Lower leg skin (tissue), 4 donors: ENCODE results near the gene PDXK. TPM values are rescaled to one million over a fixed set of nuclear protein-coding genes. Genes with fewer than 3 reads are reported as not detected.
"Not testable (repeated sequence)": the region's sequence is repeated elsewhere in the genome, so short reads cannot be mapped to it uniquely, and the experiment has no call there.

Experiments
- DNase-seq, 2 donors: peaks; one replicate each; pipeline ENCODE4 v3.0.0-alpha.2; 2019; ENCODE audit warnings: low spot score in 2 of 2
- H3K4me3 ChIP-seq: fragments of 200-600 bp; sonication (generic); 2 replicates; pipeline ENCODE4 v1.5.1; 2017; ENCODE audit warnings: mild to moderate bottlenecking, low read depth; ENCODE audit not compliant: poor library complexity, severe bottlenecking
- POLR2A ChIP-seq, 2 donors: fragments of 450-650 bp; IDR thresholded peaks; one replicate each; pipeline ENCODE4 v1.6.1; 2016 to 2017; ENCODE audit warnings: antibody characterized with exemption in 2 of 2, mild to moderate bottlenecking in 1 of 2, moderate library complexity in 1 of 2
- WGBS, 2 donors: methylation state at CpG; one replicate each; pipeline ENCODE4 v1.1.5; 2018; 5-methylcytosine and 5-hydroxymethylcytosine counted together
- intact Hi-C: fragments of 100-400 bp; cut with DNase I; formaldehyde crosslinking; loops from one replicate; pipeline ENCODE4 v1.15.0; 2023; ENCODE audit warnings: low total_unique reads
- total RNA-seq, 4 donors: library from RNA; depleted of rRNA; stranded (reverse); fragments of >200 nt; gene quantifications; one replicate each; pipeline ENCODE4 v1.1.0, GENCODE V29; 2016
- TF ChIP-seq, protein P1 (sequence below), 3 donors: fragments of 450-650 bp; IDR thresholded peaks; one replicate each; pipeline ENCODE4 v1.5.1; 2016; ENCODE audit warnings: antibody characterized with exemption in 3 of 3, mild to moderate bottlenecking in 3 of 3, moderate library complexity in 2 of 3

The PDXK gene
- total RNA-seq: 10 to 100 TPM; 19.5 to 55.6 (median 42.1) TPM

DNA sequence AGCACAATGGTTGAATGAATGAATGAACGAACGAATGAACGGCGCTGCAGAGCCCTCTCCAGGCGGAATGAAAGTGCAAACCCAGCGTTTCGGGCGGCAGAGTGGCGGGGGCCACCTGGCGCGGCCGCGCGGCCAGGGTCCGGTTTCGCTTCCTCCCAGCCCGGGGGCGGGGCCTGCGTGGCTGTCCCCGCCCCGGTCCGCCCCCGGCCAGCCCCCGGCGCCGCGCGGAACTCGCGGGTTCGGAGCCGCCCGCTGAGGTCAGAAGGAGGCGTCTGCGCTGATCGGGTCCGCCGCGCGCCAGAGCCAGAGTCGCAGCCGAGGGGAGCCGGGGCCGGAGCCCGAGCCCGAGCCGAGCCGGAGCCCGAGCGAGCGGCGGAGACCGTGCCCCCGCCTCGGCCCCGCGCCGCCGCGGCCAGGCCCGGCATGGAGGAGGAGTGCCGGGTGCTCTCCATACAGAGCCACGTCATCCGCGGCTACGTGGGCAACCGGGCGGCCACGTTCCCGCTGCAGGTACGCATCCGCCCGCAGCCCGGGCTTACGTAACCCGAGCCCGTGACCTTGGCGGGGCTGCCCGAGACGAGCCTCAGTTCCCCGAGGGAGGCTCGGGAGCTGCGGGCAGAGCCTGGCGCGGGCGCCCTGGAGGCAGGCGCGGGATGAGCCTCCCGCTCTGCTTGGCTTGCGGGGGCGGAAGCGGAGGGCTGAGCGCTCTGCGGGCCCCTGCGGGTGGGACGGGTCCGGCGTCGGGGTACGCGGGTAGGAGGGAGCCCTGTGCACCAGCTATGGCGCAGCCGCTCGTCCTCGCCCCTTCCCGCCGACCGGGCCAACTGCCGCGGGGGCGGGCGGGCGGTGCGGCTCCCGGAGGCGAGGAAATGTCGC is at the start of gene PDXK:
PDXK (plus strand) TSS at position 258 of the 876 bp plus-strand sequence; CDS start at position 424, 166 bp downstream.
- intact Hi-C loops: no loop called here
- TF ChIP-seq, protein P1, sequence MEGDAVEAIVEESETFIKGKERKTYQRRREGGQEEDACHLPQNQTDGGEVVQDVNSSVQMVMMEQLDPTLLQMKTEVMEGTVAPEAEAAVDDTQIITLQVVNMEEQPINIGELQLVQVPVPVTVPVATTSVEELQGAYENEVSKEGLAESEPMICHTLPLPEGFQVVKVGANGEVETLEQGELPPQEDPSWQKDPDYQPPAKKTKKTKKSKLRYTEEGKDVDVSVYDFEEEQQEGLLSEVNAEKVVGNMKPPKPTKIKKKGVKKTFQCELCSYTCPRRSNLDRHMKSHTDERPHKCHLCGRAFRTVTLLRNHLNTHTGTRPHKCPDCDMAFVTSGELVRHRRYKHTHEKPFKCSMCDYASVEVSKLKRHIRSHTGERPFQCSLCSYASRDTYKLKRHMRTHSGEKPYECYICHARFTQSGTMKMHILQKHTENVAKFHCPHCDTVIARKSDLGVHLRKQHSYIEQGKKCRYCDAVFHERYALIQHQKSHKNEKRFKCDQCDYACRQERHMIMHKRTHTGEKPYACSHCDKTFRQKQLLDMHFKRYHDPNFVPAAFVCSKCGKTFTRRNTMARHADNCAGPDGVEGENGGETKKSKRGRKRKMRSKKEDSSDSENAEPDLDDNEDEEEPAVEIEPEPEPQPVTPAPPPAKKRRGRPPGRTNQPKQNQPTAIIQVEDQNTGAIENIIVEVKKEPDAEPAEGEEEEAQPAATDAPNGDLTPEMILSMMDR (IDR thresholded peaks at IDR 0.05): no peak
- TF ChIP-seq POLR2A (IDR thresholded peaks at IDR 0.05): peak in 1 of 2 donors; percentile 9
- 0 to 1% methylated on average over 50 to 73 of the region's 117 CpGs for WGBS, 2 donors
- DNase-seq: peak; percentile 66 to 97
- H3K4me3 ChIP-seq: peak within 1 kb of the TSS; percentile 90

DNA sequence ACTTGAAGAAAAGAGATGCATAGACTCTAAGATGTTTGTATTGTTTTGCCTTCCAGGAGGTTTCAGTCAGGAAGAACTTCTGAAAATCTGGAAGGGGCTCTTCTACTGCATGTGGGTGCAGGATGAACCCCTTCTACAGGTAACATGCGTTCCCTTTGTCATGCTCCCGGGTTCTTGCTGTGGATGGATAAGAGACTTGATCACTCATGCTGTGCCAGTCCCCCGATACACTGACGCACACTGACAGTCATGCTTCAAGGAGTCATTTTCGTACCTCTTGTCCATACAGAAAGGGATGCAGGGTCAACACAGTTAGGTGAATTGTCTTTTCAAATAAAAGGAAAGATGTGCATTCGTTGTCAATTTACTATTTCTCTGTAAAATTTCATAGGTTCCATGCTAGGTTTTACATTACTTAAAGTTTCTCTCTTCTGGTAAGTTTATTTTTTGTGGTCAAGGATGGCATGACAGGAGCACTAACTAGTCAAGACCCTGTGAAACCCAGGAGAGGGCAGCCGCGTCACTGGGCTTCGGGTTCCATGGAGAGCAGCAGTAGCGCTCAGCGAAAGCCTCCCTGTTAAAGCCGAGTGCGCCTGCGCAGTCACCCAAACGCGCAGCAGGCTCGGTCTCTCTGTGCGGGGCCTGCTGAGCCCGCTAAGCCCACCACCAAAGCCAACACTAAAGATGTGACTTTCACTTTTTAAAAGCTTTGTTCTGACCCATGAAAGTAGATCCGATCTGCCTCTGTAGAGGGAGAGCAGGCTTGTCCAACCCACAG is 48.9 kb upstream of the PDXK start:
- DNase-seq: peak in 1 of 2 donors; percentile 60
- H3K4me3 ChIP-seq: no peak overlapping the region
- intact Hi-C loops: loop anchor here (10.0 kb wide), 2 partner anchors 55 to 115 kb away; partner anchors contain the start of gene RRP1
- TF ChIP-seq, protein P1 (IDR thresholded peaks at IDR 0.05): no peak
- no peak for TF ChIP-seq POLR2A (IDR thresholded peaks at IDR 0.05)
- WGBS, 2 donors: 92 to 93% methylated on average over 20 of the region's 20 CpGs

DNA sequence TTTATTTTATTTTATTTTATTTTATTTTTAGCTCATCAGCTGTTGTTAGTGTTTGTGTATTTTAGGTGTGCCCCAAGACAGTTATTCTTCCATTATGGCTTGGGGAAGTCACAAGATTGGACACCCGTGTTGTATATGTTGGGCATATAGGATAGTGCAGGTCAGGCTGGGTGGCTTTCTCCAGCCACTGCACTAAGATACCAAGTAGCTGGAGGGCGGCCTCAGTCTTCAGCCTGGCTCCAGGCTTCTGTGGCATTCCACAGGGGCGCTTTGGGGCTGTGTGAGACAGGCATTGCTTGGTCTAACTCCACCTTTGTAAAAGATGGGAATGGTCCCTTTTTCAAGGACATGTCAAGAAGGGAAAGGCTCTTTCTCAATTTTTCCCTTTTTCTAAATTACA is 43.1 kb upstream of the PDXK start:
- no peak for TF ChIP-seq POLR2A (IDR thresholded peaks at IDR 0.05)
- TF ChIP-seq, protein P1 (IDR thresholded peaks at IDR 0.05): no peak
- WGBS, 2 donors: 92 to 96% methylated on average over 3 of the region's 3 CpGs
- DNase-seq: peak in 1 of 2 donors; percentile 73
- intact Hi-C loops: no loop called here
- no peak overlapping the region for H3K4me3 ChIP-seq

DNA sequence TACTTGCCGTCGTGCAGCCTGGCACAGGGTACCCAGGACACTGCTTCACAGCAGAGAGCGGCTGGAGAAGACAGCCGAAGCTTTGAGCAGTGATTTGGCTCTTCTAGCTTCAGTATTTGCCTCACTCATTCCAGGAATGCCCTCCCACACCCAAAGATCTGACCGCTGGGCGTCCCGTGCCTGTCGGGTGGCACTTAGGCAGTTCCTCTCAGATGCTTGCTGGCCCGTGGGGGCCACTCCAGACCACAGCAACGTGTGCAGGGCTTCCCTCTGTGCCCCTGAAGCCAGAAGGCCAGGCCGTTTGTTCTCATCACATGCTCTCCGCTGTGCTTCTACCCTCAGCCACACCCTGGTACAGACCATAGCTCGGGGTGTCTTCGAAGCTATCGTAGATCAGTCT is 42.5 kb upstream of the PDXK start:
- H3K4me3 ChIP-seq: no peak overlapping the region
- intact Hi-C loops: no loop called here
- WGBS, 2 donors: 90 to 97% methylated on average over 15 of the region's 15 CpGs
- DNase-seq: peak in 1 of 2 donors; percentile 57
- TF ChIP-seq, protein P1 (IDR thresholded peaks at IDR 0.05): no peak
- TF ChIP-seq POLR2A (IDR thresholded peaks at IDR 0.05): no peak

DNA sequence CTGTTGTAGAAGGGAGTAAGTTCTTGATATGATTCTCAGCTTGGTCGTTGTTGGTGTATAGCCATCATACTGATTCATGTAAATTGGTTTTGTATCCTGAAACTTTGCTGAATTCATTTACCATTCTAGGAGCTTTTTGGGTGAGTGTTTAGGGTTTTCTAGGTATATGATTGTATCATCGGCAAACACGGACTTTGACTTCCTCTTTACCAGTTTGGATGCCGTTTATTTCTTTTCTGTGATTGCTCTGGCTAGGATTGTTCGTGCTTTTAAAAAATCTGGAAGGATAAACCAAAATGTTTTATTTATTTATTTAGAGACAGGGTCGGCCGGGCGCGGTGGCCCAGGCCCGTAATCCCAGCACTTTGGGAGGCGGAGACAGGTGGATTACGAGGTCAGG is 39.0 kb upstream of the PDXK start:
- no peak overlapping the region for H3K4me3 ChIP-seq
- 95% methylated on average over 12 of the region's 12 CpGs for WGBS, 2 donors
- intact Hi-C loops: no loop called here
- DNase-seq: peak in 1 of 2 donors; percentile 13
- TF ChIP-seq POLR2A (IDR thresholded peaks at IDR 0.05): no peak
- TF ChIP-seq, protein P1 (IDR thresholded peaks at IDR 0.05): no peak

DNA sequence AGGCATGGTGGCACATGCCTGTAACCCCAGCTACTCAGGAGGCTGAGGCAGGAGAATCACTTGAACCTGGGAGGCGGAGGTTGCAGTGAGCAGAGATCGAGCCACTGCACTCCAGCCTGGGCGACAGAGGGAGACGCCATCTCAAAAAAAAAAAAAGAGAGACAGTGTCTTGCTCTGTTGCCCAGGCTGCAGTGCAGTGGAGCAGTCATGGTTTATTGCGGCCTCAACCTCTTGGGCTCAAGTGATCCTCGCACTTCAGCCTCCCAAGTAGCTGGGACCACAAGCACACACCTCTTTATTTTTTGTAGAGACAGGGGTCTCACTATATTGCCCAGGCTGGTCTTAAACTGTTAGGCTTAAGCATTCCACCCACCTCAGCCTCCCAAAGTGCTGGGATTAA is 38.5 kb upstream of the PDXK start:
- H3K4me3 ChIP-seq, intact Hi-C loops: not testable (repeated sequence)
- 88 to 96% methylated on average over 6 of the region's 6 CpGs for WGBS, 2 donors
- peak in 1 of 2 donors; percentile 18 for DNase-seq
